ENCODE measurements around the gene BRI3.

DNA sequence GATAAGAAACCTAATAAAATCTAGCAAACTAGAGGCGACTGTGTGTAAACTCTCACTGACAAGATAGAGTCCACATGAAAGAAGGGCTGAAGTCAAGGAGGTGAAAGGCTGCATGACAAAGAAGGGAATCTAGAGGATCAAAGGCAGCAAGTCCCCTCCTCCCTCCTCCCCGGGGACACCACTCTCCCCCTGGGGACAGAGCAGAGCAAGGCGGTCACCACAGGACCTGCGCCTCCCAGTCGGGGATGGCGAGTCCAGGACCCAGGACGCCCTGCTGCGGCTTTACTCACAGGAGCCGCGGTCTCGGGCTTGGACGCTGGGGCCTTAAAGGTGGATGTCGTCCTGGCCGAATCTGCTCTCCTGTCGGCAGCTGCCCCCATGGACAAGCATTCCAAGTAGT, 22.4 kb downstream of the BRI3 start:
- TF ChIP-seq, protein P1, sequence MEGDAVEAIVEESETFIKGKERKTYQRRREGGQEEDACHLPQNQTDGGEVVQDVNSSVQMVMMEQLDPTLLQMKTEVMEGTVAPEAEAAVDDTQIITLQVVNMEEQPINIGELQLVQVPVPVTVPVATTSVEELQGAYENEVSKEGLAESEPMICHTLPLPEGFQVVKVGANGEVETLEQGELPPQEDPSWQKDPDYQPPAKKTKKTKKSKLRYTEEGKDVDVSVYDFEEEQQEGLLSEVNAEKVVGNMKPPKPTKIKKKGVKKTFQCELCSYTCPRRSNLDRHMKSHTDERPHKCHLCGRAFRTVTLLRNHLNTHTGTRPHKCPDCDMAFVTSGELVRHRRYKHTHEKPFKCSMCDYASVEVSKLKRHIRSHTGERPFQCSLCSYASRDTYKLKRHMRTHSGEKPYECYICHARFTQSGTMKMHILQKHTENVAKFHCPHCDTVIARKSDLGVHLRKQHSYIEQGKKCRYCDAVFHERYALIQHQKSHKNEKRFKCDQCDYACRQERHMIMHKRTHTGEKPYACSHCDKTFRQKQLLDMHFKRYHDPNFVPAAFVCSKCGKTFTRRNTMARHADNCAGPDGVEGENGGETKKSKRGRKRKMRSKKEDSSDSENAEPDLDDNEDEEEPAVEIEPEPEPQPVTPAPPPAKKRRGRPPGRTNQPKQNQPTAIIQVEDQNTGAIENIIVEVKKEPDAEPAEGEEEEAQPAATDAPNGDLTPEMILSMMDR (IDR thresholded peaks at IDR 0.05; ENCODE audit: low read depth, low read length, poor library complexity, severe bottlenecking): no peak
- TF ChIP-seq EZH2phosphoT487 (IDR thresholded peaks at IDR 0.05; ENCODE audit: borderline replicate concordance, low read length): no peak
